UCSD-AML1 (cell line): ENCODE results near the gene MAPK8IP2.
A peak's percentile ranks its signal among the peaks of the same experiment; 100 is the strongest.

ENCODE experiments used
- DNase-seq: peaks from one replicate; lab custom pipeline; 2025; ENCODE audit not compliant: unreplicated experiment; lab: John Stamatoyannopoulos, UW

Gene MAPK8IP2

DNA sequence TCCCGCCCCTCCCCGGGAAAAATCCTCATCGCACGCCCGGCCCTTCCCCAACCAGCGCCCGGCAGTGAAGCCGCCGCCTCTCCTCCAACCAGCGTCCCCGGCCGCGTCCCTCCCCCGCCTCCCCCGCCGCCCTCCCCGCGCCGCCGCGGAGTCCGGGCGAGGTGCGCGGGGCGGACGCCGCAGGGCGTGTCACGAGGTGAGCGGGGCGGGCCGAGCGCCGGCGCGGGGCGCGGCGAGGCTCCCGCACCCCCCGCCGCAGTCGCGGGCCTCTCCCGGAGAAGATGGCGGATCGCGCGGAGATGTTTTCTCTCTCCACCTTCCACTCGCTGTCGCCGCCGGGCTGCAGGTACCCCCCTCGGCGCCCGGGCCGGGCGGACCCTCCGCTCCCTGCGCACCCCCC is at the start of gene MAPK8IP2:
MAPK8IP2 (plus strand) TSS at position 256 of the 400 bp plus-strand sequence; CDS start at position 282, 26 bp downstream.
- no peak for DNase-seq

DNA sequence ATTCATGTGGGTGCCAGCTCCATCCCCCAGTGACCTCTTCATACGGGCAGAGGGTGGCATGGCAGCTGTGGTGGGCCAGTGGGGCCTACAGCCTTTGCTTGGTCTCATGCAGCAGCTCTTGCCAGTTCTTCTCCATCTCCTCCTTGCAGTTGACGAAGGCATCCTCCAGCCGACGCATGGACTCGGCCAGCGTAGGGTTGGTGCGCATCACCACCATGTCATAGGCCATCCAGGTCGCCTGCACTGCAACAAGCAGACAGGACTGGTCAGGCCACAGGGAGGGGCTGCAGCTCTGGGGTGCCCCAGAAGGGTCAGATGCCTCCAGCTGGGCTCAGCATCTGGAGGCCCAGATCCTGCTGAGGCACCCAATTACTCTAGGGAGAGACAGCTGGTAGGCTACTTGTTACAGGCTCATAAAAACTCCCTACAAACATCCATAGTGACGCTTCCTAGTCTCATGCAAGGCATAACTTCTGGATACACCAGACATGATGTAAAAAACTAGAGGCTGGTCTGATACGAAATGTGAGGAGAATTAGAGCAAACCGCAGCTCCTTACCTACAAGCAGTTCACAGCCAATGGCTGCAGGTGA is 49.3 kb upstream of the MAPK8IP2 start:
- DNase-seq, result no peak

DNA sequence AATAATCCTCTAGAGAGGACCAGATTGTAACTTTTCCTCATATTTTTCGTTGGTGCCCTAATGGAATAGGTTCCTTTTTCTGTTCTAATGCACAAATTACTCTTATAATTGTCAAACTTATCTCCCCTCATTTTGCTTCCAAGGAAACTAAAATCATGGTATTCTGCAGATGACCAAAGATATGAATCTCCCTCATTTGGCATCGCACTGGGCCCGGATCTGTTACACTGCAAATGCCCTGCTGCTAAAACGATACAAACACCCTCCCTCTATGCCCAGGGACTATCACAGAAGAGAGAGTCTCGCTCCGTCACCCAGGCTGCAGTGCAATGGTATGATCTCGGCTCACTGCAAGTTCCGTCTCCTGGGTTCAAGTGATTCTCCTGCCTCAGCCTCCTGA is 47.3 kb upstream of the MAPK8IP2 start:
- no peak for DNase-seq

DNA sequence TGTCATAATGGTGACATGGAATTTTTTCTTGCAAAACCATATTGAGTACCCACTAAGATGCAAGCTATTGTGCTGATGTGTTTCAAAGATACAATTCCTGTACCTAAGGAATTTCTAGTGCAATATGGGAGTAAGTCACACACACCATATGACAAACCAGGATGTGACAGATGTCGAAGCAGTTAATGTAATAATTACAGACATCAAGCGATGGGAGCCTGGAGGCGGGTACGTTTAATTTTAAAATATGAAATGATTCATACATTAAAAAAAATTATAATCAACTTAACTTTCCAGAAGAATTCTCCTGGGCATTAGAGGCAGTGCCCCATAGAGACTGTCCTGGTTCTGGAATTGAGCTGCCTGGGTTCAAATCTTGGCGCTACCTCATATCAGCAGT is 43.9 kb upstream of the MAPK8IP2 start:
- no peak for DNase-seq

DNA sequence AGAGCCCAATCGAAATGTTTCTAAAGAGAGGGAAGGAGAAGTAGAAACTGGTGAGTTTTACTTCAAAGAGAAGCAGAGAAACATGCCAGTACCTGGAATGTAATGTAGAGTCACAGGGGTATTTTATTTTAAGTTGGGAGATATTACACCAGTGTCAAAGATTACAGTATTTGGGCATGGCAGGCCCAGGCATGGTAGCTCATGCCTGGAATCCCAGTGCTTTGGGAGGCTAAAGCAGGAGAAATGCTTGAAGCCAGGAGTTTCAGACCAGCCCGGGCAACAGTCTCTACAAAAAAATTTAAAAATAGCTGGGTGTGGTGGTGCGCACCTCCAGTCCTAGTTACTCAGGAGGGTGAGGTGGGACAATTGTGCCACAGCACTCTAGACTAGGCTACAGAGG is 40.6 kb upstream of the MAPK8IP2 start:
- DNase-seq, result no peak

DNA sequence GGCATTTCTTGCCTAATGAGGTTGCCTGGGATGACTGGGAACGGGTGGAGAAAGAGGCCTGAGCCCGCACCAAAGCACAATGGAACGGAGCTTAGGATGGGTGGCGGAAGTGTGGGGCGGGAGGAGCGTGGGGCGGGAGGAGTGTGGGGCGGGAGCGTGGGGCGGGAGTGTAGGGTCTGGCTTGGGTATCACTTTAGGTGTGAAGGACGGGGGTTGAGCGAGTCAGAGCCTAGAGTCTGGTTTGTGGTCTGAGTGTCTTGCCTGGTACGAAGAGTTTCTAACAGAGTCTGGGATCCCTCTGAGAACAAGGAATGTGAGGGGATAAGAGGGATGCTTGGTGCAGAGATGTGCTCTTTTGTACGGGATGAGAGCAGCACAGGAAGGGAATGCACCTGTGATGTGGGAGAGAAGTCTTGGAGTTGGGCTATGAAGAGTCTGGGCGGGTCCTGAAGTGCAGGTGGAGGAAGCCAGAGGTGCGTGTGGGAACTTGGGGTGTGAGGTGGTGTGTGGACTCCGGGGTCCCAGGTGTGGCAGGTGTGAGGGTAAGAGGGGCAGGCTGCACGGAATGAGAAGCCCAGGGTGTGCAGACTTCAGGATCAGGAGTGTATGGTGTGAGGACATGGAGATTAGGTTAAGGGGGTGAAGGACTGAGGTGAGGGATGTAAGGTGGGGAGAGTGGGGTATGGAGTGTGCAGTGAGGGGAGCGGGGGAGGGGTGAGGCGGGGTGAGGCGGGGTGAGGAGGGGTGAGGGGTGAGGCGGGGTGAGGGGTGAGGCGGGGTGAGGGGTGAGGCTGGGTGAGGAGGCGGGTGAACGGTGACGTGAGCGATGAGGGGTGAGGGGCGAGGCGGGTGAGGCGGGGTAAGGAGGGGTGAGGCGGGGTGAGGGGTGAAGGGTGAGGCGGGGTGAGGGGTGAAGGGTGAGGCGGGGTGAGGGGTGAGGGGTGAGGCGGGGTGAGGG is 38.9 kb upstream of the MAPK8IP2 start:
- no peak for DNase-seq

DNA sequence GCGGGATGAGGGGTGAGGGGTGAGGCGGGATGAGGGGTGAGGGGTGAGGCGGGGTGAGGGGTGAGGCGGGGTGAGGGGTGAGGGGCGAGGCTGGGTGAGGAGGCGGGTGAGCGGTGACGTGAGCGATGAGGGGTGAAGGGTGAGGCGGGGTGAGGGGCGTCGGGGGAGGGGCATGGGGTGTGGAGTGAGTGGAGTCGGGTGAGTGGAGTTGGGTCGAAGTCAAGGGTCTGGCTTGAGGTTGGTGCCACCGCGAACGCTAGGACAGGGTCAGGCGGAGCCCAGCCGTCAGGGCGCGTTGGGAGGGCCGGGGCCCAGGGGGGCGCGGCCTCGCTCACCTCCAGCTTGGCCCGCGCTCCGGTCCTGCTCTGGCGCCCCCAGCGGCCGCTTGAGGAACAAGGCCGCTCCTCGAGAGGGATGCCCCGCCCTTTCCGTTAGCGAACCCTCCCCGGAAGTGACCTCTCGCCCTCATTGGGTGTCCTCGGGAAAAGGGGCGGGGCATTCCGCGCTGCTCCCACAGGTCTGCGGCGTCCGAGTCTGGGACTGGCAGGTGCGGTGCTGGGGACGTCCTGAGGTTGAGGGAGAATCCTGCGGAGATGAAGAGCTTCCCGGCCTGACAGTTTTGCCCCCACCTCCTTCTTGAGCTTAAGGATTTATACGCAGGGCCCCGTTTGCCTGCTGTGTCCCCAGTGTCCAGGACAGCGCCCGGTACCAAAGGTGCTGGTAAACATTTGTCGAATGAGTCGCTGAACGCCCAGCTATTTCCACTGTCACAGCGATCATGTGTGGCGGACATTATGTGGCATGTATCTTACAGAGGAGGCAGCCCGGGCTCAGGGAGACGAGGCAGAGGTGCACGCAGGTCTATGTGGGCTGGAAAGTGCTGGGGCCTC is 37.8 kb upstream of the MAPK8IP2 start, which contains the start of gene SYCE3:
SYCE3 (minus strand) TSS at position 397 of the 890 bp plus-strand sequence. CDS start 6,514 bp downstream, outside the sequence.
- DNase-seq, result peak; percentile 96

DNA sequence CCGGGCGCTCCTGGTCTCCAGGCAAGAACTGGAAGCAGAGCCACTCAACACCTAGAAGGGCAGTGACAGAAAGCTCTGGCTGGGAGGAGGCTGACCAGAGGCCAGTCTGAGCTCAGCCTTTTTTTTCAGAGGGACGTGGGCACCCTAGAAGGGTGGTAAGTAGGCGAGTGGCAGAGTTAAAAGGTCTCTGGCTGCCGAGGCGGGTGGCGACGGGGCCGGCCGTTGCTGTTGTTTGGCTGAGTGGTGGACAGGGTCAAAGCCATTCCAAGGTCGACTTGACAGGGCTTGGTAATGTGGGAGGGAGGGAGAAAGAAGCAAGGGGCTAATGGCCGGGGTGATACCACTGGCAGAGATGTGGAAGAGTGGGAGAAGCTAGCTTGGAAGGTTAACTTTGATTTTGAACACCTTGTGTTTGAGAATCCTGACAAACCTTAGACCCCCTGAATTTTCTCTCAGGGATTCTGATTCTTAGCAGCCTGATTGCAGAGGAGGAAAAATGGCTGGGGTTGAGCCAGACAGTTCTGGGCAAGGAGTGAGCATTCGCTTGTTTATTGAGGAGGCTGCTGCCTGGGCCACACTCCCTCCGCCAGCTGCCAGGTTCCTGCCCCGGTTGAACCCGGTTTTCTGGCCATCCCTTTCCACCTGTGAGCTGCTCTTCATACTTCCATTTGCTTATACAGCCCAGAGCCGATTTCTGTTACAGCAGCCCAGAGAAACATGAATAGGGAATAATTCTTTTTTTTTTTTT is 37.0 kb upstream of the MAPK8IP2 start:
- no peak for DNase-seq

DNA sequence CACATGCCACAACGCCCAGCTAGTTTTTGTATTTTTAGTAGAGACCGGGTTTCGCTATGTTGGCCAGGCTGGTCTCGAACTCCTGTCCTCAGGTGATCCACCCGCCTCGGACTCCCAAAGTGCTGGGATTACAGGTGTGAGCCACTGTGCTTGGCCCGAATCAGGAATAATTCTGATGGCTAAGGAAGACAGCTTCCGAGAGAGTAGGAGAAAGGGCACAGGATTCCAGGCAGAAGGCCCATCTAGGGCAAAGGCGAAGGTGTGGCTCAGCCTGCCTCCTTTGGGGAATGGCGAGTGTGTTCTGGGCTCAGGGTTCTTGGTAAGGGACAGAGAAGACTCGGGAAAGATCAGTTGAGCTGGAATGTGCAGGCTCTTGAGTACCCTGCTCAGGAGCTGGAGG is 36.3 kb upstream of the MAPK8IP2 start:
- DNase-seq, result no peak

DNA sequence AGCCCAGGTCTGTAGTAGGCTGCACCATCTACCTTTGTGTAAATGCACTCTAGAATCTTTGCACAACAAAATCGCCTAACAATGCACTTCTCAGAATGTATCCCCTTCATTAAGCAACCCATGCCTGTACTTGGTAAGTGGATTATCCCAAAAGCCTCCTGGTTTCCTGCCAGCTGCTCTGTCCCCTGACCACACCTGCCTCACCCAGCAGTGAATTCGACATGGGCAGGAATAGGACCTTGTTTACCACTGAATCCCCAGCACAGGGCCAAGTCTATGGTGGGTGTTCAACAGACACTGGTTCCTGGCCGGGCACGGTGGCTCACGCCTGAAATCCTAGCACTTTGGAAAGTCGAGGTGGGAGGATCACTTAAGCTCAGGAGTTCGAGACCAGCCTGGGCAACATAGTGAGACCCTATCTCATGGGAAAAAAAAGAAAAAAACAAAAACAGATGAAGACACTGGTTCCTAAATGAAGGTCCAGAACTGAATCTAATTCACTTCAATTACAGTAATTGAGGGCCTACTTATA is 32.8 kb upstream of the MAPK8IP2 start:
- no peak for DNase-seq

DNA sequence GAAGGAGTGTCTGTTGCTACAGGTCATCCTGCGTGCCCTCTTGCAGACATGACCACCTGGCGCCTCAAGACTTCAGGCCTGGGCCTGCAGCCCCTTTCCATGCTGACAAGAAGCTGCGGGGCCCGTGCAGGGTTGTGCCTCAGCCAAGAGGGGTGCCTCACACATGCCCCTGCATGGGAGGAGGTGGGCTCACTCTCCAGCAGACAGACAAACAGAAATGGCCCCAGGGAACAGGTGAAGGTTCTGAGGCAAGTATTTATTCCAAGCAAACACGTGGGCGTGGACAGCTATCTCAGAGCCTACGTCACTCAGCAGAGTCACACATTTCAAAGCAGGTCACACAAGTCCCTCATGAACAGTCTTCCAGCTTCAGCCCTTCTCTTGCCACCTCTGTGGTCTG is 32.0 kb upstream of the MAPK8IP2 start:
- no peak for DNase-seq

DNA sequence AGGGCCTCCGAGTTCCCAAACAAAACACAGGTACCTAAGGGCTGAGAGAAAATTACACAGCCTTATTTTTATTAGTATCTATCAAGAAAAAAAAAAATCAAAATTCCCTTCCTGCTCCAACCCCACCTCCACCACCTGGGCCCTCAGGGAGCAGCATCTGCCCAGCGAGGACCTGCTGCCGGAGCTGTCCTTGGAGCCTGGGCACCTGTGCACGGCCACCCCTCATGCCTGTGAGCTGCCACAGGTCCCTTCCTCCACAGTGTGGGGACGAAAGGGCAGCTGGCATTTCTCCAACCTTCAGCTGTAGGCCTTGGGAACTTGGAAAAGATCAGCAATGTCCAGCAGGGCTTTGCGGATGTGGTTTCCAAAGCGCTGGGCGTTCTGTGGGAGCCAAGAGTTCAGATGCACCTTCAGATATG is 31.5 kb upstream of the MAPK8IP2 start:
- no peak for DNase-seq

DNA sequence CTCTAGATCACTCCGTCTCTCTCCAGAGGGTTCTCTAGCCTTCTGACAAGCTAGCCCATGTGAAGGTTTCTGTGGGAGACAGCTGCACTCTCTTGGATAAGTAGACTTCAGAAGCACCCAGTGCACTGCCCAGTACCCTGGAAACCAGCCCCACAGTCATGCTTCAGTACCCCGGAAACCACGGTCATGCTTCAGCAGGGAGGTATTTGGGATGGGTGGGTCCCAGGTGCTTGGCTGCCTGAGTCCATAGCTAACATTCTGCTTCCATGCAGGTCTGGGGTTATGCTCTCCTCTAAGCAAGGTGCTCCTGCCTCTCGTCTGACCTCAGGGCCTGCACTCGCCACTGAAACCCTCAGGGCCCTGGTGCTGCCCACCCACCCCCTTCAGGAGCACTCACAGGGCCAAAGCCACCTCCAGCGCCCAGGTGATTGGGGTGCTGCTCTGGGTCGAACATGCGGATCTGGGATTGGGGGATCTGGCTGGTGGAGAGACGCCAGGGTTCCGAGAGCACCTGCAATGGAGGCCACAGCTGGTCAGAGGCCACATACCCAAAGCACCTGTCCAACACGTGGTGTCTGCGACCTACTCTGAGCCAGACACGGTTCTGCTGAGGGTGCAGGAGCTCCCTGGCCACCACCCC is 30.6 kb upstream of the MAPK8IP2 start:
- no peak for DNase-seq

DNA sequence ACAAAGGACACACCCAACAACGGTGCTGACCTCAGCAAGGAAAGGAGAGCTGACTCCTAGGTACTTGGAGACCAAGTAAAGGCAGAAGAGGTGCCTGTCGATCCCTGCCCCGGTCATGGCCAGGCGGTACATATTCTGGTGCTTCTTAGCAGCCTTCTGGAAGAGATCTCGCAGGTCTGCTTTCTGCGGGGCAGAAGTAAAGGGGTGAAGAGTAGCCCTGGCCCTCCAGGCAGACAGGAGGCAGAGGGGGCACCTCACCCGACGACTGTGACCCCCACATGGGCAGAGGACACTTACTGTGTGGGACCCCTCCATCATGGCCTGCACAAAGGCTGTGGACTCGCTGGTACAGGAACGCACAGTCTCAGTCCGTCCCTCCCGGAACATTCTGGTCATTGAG is 29.7 kb upstream of the MAPK8IP2 start:
- DNase-seq, result no peak

DNA sequence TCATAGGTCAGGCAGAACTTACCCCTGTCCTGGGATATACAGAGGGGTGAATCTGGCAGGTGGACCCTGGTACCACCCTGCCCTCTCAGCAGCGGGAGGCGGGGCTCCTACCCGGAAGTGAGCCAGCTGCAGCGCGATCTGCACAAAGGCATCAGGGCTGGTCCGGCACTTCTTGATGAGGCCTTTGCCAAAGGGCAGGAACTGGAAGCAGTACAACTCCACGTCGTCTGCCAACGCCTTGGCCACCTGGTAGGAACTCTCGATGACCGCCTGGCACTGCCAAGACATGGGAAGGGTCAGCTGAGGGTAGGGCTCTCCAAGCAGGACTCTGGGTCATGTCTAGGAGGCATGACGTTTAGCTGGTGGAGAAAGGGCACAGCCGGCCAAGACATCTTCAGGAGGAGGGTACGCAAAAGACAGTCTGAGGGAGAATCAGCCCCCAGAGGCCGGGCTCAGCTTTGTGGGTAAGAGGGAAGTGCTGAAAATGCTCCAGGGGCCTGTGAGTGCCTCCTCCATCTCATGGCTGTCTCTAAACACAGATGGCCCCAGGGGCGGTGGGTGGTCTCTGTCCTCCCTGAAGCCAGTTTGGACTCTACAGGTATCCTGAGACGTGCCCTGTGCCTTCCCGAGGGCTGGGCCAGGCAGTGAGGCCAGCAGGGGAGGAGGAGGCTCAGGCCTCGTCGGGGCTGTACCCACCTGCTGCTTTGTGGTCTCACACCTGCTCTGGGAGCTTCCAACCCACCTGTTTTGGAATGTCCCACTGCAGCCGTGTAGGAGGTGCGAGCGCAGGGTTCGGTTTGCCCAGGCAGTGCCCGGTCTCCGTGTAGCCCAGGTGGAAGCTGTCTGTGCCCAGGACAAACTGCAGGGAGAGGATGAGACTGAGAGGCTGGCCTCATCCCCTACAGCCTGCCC is 29.1 kb upstream of the MAPK8IP2 start:
- DNase-seq, result no peak

DNA sequence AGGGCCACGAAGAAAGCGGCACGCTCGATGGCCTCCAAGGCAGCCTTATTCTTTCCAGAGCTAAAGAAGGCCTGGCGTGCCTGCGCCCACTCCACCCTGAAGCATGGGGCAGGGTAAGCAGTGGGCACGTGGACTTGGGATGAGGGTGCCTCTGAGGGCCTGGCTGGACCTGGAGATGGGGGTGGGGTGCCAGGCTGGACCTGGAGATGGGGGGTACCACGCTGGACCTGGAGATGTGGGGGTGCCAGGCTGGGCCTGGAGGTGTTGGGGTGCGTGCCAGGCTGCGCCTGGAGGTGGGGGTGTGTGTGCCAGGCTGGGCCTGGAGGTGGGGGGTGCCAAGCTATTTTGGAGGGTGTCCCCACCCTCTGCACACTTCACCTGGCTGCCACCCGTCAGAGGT is 27.6 kb upstream of the MAPK8IP2 start:
- no peak for DNase-seq

DNA sequence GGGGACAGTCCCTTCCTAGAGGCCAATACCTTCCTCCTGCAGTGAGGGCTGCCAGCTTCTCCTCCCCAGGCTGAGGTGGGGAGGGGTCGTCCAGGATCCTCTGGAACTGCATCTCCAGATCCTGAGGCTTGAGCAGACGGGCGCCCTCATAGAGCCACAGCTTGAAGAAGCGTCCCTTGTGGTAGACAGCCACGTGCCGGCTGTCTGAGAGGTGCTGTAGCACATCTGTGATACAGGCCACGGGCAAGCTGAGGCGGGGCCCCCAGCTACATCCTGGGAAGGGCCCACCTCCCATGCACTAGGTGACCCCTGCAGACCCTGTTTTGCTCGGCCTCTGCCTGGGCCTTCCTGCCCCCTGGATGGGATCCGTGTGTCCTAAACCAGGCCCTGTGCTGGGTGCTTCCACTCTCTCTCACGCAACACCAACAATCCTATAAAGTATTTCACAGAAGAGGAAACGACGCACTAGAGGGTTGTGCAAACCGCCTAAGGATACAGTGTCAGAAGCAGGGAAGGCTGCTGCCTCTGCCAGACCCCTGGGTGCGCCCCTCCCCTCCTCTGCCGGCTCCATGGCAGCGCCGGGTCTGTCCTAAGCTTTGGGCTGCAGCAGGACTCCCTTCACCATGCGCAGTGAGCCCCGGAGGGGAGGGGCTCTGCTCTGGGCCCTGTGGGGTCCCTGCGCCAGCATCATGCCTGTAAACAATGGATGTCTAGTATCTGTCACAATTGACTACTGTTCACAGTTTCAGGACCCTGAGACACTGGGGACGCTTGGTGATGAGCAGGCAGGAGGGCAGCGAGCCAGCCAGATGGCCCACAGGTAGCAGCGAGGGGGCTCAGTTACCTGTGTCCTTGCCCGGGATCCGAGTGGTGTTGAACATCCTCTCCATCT is 26.9 kb upstream of the MAPK8IP2 start:
- DNase-seq, result no peak

DNA sequence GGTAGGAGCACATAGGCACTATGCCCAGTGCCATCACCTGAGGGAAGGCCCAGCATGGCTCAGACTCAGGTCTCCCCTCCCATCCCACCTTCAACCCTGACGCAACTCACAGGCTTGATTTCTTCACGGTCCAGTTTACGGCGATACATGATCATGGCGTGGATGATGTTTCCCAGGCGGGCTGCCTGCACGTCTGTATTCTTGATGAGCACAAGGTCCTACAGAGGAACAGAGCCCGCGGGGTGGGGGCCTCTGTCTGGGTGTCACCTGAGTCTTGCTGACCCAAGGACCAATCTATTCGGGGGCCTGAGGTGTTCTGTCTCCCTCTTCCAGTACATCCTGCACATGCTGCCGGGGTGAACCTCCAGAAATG is 26.2 kb upstream of the MAPK8IP2 start:
- DNase-seq, result no peak
